Measurements from ENCODE around the gene ZFPM1.
A peak's percentile ranks its signal among the peaks of the same experiment; 100 is the strongest.

Gene ZFPM1

DNA sequence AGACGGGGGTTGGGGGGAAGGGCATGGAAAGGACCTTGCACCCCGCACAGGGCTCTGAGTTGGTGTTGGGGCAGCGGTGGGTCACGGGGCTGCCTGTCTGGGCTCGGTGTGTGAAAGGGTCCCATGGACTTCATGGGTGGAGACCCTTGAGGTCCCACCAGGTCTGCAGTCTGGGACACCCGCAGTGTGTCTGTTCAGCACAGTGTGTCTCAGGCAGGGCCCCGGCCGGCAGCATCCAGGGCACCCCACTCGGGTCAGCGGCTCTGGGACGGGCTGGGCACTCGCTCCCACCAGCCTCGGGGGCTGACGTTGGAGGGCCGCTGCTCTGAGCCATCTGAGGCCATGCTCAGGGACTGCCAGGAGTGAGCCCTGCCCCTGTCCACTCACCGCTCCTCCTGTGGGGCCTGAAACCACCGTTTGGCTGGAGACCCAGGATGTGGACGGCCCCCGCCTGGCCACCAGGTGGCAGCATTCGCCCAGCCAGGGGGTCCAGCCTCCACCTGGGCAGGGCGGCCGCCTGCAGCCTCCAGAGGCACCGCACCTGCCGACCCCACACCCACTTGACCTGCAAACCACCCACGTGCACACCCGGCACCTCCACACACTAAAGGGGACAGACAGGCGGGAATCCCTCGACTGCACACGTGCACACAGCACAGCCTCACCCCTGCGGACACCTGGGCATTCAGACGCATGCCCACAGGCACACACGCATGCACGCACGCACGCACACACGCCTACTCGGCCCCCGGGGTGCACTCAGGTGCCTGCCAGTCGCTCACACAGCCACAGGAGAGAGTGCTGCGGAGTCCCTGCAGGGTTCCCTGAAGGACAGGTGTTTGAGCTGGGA is 10.1 kb upstream of the ZFPM1 start:
- TF ChIP-seq, protein P1, sequence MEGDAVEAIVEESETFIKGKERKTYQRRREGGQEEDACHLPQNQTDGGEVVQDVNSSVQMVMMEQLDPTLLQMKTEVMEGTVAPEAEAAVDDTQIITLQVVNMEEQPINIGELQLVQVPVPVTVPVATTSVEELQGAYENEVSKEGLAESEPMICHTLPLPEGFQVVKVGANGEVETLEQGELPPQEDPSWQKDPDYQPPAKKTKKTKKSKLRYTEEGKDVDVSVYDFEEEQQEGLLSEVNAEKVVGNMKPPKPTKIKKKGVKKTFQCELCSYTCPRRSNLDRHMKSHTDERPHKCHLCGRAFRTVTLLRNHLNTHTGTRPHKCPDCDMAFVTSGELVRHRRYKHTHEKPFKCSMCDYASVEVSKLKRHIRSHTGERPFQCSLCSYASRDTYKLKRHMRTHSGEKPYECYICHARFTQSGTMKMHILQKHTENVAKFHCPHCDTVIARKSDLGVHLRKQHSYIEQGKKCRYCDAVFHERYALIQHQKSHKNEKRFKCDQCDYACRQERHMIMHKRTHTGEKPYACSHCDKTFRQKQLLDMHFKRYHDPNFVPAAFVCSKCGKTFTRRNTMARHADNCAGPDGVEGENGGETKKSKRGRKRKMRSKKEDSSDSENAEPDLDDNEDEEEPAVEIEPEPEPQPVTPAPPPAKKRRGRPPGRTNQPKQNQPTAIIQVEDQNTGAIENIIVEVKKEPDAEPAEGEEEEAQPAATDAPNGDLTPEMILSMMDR (IDR thresholded peaks at IDR 0.05) = peak; percentile 98
- Histone ChIP-seq H3K27ac (no peak overlapping the region), H3K4me3 (no peak overlapping the region)
- DNase-seq (ENCODE audit: low spot score) = no peak

DNA sequence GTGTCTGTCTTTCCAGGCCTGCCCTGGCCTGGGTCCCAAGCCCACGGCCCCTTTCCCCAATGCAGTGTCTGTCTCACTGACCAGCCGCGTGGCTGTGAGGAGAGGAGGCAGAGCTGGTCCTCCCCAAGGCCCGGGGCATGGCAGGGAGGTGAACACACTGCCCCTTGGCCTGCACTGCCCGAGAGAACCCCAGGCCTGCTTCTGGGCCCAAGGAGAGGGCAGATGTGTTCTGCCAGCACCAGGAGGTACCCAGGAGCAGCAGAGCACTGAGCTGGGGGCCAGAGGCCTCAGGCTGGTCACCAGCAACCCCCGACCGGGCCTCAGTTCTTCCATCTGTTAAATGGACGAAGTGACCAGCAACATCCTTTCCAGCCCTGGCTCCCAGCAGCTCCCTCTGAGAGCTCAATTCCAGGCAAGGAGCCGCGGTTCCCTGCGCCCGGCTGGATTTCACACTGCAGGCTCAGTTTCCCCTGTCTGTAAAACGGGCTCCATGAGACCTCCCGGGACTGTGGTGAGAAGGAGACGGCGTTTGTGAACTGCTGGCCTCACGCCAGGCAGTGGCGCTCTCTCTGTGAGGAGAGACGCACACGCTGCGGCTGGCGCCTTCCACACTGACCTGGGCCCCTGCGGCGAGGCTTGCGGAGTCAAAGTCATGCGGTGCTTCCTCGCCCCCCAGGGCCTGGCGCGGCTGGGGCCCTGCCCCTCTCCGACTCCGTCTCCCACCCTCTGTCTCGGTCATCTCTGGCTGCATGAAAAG is 8.1 kb upstream of the ZFPM1 start:
- no peak for DNase-seq (ENCODE audit: low spot score)
- Histone ChIP-seq H3K27ac (no peak overlapping the region), H3K4me3 (no peak overlapping the region)
- TF ChIP-seq, protein P1 (IDR thresholded peaks at IDR 0.05) = no peak

DNA sequence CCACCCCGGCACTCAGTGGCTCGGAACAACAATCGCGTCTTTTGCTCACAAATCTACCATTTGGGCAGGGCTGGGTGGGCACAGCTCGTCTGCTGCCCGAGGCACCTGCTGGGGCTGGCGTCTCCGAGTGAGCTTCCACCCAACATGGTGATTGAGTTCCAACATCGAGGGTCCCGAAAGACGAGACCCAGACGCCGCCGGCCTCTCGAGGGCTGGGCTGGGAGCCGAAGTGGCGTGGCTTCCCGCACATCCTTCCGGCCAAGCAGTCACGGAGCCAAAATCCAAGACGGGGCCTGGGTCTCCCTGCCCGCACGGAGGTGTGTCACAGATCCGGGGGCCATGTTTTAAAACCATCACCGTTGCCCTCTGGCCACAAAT is 7.5 kb upstream of the ZFPM1 start:
- Histone ChIP-seq H3K27ac (no peak overlapping the region), H3K4me3 (no peak overlapping the region)
- TF ChIP-seq, protein P1 (IDR thresholded peaks at IDR 0.05) = no peak
- no peak for DNase-seq (ENCODE audit: low spot score)

DNA sequence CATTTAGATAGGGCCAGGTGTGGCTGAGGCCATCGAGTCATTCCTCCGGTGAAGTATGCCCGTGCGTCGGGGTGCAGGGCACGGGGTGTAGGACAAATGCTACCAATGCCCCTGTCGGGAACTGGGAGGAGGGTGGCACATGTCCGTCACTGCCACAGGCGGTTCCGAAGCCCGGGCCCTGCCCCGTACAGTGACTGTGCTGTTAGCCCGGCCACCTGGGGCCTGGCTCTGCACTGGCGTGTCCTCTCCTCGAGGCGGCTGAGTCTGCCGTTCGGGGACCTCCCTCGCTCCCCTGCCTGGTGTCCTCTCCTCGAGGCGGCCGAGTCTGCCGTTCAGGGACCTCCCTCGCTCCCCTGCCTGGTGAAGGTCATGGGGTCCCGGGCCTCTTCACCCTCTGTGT is 7.0 kb upstream of the ZFPM1 start:
- Histone ChIP-seq H3K4me3 (no peak overlapping the region), H3K27ac (no peak overlapping the region)
- TF ChIP-seq, protein P1 (IDR thresholded peaks at IDR 0.05) = no peak
- no peak for DNase-seq (ENCODE audit: low spot score)

DNA sequence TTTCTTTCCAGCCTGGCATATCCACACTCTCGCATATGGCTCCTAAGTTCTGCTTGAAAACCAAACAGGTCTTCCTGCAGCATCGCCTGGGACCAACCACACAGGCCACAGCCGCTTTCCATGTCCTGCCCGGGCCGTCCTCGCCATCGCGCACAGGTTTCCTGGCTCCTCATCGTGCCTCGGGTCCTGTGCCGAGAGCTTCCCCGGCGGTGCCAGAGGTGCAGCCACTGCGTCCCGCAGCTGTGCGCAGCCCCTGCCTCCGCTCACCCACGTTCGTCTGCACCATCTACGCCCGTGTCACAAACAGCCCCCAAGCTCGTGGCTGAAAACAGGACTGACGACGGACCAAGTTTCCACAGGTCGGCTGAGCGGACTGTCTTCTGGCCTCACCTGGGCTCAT is 6.3 kb upstream of the ZFPM1 start:
- Histone ChIP-seq H3K27ac (no peak overlapping the region), H3K4me3 (no peak overlapping the region)
- no peak for DNase-seq (ENCODE audit: low spot score)
- TF ChIP-seq, protein P1 (IDR thresholded peaks at IDR 0.05) = no peak

DNA sequence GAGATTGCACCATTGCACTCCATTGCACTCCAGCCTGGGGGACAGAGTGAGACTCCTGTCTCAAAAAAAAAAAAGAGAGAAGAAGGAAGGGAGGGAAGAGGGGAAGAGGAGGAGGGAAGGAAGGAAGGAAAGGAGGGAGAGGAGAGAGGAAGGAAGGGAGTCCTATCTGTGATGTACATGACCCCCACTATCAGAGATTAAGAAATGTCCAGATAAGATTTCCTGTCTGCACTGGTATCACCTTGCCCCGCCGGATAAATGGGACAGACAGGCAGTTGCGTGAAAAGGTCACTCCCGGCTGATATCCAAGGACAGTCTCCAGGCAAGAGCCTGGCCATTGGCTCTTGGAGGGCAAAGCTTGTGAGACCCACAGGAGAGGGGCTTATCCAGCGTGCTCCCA is 5.2 kb upstream of the ZFPM1 start:
- TF ChIP-seq, protein P1 (IDR thresholded peaks at IDR 0.05) = no peak
- no peak overlapping the region for H3K27ac ChIP-seq
- H3K4me3 ChIP-seq = no peak overlapping the region
- DNase-seq (ENCODE audit: low spot score) = no peak

Measured in coronary artery (tissue), 2 donors.